ENCODE results near the gene DPPA2.

- TF ChIP-seq TAF1 (IDR thresholded peaks at IDR 0.05; ENCODE audit: borderline replicate concordance, low read depth, low read length) (no peak), POLR2A (IDR thresholded peaks at IDR 0.05; ENCODE audit: low read depth, low read length) (no peak)
Observed at GRCh38 chr3:109265295-109265694, 51.0 kb downstream of the DPPA2 start.
